ENCODE measurements around the gene HP1BP3.
A peak's percentile ranks its signal among the peaks of the same experiment; 100 is the strongest.

- TF ChIP-seq, protein P1, sequence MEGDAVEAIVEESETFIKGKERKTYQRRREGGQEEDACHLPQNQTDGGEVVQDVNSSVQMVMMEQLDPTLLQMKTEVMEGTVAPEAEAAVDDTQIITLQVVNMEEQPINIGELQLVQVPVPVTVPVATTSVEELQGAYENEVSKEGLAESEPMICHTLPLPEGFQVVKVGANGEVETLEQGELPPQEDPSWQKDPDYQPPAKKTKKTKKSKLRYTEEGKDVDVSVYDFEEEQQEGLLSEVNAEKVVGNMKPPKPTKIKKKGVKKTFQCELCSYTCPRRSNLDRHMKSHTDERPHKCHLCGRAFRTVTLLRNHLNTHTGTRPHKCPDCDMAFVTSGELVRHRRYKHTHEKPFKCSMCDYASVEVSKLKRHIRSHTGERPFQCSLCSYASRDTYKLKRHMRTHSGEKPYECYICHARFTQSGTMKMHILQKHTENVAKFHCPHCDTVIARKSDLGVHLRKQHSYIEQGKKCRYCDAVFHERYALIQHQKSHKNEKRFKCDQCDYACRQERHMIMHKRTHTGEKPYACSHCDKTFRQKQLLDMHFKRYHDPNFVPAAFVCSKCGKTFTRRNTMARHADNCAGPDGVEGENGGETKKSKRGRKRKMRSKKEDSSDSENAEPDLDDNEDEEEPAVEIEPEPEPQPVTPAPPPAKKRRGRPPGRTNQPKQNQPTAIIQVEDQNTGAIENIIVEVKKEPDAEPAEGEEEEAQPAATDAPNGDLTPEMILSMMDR (IDR thresholded peaks at IDR 0.05; ENCODE audit: poor library complexity, severe bottlenecking): no peak
- TF ChIP-seq EZH2 (IDR thresholded peaks at IDR 0.05; ENCODE audit: borderline replicate concordance, insufficient read depth, low read length, poor library complexity, severe bottlenecking) (no peak), REST (IDR thresholded peaks at IDR 0.05; ENCODE audit: borderline replicate concordance) (peak; percentile 71), RAD21 (conservative IDR thresholded peaks at IDR 0.05) (peak; percentile 14)
Measured at GRCh38 chr1:20787029-20787839, at the start of gene HP1BP3.
